ENCODE measurements around the gene INTU.
"Not testable (repeated sequence)": the region's sequence is repeated elsewhere in the genome, so short reads cannot be mapped to it uniquely, and the experiment has no call there.

Gene INTU

DNA sequence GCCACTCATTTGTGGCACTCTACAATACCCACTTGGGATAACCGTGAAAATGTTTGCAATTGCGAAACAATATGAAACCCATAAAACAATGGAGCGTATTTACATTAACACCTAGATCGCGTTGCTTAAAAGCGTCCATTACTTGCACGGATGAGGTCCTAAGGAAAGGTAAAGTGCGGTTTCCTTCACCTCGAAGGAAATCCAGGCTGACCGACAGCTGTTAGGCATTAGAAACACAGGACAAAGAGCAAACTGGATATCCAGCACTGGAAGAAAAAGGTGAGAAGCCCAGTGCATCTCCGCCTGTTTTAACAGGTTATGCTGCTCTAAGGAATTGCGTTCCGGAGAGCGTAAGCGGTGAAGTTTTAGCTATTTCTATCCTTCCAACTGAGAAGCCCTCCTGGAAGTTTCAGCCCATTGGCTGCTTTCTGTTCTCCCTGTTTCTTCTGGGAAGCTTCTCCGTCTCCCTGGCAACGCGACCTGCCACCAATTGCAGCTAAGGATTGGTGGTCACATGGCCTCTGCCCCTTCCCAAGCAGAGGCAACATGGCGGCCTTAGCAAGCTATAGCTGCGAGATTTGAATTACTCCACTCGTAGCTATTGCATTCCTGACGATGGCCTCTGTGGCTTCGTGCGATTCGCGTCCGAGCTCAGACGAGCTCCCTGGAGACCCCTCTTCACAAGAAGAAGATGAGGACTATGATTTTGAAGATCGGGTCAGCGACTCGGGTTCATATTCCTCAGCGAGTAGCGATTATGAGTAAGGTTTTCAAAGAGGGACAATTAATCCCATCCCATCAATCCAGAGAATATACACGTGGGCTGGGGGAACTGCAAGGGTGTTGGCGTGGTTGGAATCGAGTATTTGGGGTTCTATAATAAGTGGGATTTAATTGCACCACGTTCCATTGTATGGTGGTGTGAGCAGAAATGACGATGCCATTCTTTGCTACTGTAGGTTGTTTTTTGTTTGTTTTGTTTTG lies at the start of gene INTU:
Gene INTU, plus strand, starts transcription at position 538 of the 984 bp plus-strand sequence. Its CDS starts 78 bp downstream, at position 616.
- peak; percentile 29 for DNase-seq

- DNase-seq = not testable (repeated sequence)
Measured at GRCh38 chr4:127586496-127586895, 46.3 kb upstream of the INTU start.

GRCh38 chr4:127586922-127587571 lies 45.7 kb upstream of the INTU start:
- peak; percentile 0 for DNase-seq

- DNase-seq = not testable (repeated sequence)
Measured at GRCh38 chr4:127589153-127589552, 43.6 kb upstream of the INTU start.

DNA sequence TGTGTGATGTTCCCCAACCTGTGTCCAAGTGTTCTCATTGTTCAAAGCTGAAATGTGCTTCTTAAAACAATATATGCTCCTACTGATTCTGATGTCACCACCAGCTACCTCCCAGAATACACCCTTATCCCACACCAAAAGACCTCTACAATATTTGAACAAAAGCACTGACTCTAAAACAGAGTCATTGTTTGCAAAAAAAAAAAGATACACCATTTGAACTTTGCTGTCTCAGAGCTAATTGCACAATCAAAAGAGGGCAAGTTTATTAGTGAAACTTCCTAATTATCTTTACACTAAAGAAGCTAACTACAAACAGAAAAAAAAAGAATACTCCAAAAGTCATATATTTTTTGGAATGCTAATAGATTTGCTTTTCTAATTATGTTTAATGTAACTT lies 34.1 kb upstream of the INTU start:
- DNase-seq = no peak

DNA sequence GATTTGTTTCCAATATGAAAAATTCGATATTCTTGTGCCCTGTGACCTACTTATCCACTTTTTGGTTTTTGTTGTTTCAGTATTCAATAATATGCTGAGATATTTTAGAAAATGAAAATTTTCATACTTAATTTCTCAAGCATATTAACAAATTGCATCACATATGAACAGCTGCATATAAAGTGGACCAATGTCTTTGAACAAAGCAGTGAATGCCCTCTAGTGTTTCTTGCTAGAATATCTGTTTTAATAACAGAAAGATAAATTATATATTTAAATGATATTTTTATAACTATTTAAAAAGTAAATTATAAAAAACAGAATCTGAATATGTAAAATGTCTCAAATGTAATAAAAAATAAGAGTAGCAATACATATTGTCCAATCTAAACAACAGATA lies 31.7 kb upstream of the INTU start:
- DNase-seq = no peak

DNA sequence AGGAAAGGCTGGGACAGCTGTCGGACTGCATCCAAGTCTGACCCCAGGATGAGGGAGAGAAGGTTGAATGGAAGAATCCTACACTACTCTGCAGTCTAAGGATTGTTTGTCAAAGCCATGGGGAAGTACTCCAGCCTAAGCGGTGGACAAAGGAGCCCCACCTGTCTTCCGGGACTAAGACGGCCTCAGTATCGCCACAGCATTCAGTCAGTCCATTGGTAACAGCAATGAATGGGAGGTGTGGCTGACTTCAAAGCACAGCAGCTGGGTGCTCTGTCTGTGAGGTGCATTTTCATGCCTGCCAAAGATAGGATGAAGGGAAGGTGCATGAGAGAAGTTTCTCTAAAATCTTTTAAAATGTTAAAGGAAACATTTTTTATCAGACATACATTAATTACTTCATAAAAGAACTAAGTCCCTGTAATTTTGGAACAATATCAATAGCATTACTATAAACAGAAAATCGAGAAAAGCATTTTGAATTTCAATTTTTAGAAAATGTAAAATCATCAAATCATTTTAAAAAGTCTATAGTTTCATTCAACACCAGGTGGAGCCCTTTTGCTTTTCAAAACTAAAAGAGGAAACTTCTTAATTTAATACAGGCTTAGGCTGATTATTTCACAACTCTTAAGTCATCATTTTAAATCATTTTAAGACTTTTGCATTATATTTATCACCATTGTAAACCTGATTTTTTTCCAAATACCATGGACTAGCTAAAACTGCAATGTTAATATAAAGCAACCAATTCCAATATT lies 27.6 kb upstream of the INTU start:
- DNase-seq = no peak

DNA sequence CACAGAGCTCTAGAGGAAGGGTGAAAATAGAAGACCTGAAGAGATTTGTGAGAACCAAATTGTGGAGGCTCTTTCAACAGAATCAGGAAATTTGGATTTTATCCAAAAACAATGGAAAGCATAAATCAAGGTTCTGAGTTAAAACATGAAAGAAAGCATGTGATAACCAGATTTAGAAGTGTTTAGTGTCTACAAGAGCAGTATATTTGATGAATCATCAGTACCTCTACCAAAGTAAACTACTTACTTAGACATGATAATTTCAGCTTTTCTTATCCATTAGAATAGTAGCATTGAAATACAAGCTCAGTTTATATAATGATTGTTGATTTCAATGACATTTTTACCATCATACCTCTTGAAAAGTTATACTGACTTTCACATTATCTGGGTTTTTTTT lies 25.9 kb upstream of the INTU start:
- no peak for DNase-seq

- no peak for DNase-seq
Measured at GRCh38 chr4:127609484-127609883, 23.3 kb upstream of the INTU start.

GRCh38 chr4:127610488-127610887 lies 22.3 kb upstream of the INTU start:
- no peak for DNase-seq

GRCh38 chr4:127616898-127617297 lies 15.9 kb upstream of the INTU start:
- no peak for DNase-seq

DNA sequence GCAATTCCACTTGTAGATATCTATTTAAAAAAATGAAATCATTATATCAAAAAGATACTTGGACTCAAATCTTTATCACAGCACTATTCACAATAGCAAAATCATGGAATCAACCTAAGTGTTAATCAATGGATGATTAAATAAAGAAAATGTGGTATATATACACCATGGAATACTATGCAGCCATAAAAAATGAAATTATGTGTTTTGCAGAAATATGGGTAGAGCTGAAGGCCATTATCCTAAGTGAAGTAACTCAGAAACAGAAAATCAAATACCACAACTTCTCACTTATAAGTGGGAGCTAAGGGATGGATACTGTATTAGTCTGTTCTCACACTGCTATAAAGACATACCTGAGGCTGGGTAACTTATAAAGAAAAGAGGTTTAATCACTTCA lies 14.3 kb upstream of the INTU start:
- DNase-seq = no peak

- no peak for DNase-seq
Measured at GRCh38 chr4:127622621-127622920, 10.2 kb upstream of the INTU start.

DNA sequence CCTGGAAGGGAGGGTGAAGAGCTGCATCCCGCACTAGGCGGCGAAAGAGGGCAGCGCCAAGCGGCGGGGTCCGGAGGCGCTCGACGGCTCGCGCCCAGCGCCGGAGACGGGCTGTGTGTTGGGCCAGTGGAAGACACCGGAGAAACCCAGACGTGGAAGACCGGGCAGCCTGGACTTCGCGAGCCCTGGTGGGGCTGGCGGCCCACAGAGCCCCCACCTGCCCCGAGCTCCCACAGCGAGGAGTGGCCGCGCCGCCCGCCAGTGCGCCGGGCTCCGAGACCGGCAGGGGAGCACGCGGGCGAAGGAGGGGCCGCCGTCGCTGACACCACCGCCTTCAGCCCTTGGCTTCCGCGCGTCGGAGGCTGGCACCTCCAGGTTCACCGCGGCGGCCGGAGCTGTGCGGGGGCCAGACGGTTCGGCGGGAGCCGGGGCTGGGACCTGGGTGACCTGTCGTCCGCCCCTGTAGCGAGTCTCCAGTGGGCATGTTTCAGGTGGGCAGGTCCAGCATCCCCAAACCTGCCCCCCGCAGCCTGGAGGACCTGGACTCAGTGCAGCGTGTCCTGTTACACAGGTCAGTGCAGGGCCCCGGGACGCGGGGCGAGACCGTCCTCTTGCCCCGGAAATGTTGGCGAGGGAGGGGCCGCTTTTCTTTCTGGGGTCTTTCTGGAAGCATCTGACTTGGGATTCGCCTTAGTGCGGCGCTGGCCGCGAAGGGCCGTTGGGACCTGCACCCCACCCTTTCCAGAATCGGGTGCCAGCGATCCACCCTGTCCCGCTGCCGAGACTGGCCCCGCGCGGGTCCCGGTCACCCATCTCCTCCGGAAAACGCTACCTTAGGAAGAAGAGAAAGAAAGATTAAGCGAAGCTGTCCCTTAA lies 9.6 kb upstream of the INTU start:
- DNase-seq = no peak

DNA sequence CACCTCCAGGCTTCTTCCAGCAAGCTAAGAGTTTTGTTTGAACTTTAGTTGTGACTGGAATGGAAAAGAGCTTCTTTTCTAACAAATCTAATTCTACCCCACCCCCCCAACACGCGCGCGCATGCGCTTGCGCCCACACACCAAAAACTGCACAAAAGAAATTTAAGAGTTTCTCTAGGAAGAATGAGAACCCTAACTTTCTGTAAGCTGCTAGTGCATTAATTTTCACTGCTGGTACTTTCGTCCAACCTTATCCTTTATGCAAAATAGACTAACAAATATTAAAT lies 9.0 kb upstream of the INTU start:
- DNase-seq = no peak

DNA sequence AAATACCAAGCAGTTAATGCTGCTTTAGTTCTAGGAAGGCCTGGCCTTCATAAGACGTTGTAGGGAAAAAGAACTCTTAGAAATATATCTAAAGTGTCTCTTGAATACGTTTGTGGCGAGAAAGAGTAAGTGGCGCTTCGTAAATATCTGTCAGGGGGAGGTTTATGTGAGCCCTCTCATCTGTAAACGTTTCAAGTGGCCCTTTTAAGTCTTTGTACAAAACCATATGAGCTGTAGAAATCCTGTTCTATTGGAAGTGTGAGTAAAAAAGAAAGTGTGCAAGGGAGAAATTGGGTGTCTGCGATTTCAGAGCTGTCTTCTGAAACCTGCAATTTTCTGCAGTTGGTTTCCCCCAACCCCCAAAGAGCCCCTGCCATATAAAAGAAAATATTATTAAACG lies 8.6 kb upstream of the INTU start:
- no peak for DNase-seq

DNA sequence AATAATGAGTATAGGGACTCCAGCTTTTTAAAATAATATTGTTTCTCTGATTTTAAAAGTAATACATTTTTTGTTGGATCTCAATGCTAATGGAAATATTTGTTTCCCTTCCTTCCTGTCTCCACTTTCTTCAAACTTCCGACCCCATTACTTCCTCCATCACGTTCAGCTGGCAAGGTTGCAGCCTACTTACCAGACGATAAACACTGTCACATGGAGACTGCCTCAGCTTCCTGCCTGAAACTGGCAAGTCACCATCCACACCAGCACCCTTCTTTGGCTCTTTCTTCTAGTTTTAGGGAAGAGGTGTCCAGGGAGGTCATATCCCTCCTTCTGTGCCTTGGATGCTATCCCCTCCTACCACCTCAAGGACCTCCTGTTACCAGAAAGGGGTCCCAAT lies 3.4 kb upstream of the INTU start:
- no peak for DNase-seq

- DNase-seq = no peak
Measured at GRCh38 chr4:127630152-127630551, 2.6 kb upstream of the INTU start.

DNA sequence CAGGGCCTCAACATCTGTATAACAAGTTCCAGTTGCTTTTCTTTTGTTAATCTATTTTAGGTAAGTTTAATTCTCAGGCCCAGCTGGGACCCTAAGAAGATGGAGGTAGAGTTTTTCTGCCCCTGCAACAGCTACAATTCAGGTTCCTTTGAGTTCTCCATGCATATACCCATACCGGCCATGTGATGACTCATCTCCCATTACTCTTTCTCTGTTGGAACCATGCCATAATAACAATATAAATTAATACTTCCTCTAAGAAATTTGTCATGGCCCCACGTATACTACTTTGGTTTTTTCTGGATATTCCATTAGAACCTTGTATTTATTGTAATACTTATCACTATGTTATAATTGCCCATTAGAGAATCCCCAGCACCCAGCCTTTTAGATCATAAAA lies 1.3 kb upstream of the INTU start:
- DNase-seq = no peak

DNA sequence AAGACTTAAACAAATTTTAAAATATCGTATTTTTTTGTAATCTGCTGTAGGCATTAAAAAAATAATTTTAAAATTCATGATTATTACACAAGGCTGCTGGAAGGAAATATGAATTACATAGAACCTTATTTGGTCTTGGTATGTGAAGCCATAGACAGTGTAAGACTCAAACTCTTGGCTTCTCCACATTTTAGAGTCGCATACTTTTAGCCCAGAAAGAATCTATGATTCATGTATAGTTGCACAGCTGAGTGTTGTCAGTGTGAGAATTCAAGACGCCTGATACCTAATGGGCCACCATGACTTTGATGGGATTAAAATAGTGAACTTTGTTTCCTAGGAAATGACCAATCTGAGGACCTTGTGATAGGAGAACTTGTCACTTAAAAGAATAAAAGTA lies 1.4 kb downstream of the INTU start:
- no peak for DNase-seq

DNA sequence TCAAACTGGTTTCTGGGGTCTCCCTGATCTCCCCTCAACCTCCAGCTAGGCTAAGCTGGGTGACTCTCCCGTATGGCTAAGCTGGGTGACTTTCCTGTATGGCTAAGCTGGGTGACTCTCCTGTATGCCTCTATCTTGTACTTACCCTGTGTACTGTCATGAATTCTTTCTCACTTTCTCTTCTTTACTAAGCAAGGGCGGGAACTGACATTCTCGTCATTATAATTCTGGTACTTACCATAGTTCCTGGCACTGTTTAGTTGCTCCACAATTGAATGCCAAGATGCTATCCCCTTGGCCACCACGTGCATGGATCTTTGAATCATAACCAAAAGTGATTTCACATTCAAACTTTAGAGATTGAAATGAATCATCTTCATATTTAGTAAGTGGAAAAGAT lies 8.8 kb downstream of the INTU start:
- no peak for DNase-seq

DNA sequence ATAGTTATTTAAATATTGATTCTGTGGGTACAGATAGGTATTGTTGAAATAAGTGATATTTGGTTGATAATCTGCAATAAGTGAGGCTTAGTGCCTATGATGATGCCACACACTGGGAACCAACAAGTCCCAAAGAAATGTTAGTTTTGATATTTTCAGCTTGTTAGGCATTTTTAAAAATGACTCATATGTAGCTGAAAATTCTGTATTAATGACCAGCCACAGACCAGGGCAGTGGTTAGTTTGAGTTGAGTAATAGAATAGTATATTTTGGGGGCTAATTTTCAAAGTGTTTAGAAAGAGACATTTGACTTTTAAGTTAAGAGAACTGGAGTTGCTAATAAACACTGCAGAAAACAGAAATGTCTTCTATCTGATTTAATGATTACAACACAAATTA lies 9.4 kb downstream of the INTU start:
- no peak for DNase-seq

DNA sequence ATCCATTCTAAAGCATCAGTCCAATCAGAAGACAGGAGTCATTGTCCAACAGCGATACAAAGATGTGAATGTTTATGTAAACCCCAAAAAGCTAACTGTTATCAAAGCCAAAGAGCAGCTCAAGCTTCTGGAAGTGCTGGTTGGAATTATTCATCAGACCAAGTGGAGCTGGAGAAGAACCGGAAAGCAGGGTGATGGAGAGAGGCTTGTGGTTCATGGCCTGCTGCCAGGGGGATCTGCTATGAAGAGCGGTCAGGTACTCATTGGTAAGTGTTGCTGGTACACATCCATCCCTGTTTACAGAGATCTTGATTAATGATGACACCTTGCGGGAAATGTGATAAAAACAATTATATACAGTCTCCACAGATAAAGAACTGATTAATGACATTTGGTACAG lies 11.0 kb downstream of the INTU start:
- DNase-seq = peak; percentile 0

Measured in NCI-H2107 (cell line).